SK-N-SH (cell line): Measurements from ENCODE around the gene RABGAP1L. TPM values are rescaled to one million over a fixed set of nuclear protein-coding genes. Genes with fewer than 3 reads are reported as not detected.

Experiments used
- CTCF ChIA-PET: fragments of 300-600, 350-600 bp; formaldehyde crosslinking; extraction: SDS; loops from one replicate; lab custom pipeline; 2021; lab: Yijun Ruan, JAX
- POLR2A ChIA-PET: fragments of 350-600 bp; sonication (Branson Sonifier 250); formaldehyde crosslinking; extraction: SDS; loops from one replicate; lab custom pipeline; 2020; ENCODE audit warnings: antibody characterized with exemption, inconsistent platforms; lab: Yijun Ruan, JAX
- DNase-seq: peaks from one replicate; pipeline ENCODE4 v3.0.0; 2012
- H2AFZ ChIP-seq: fragments of 200-600 bp; sonication (generic); 2 replicates; pipeline ENCODE4 v1.8.1; 2016; ENCODE audit warnings: antibody characterized with exemption, mild to moderate bottlenecking, low read depth
- H3F3A ChIP-seq: fragments of 200-600 bp; sonication (generic); replicated peaks from 2 replicates; pipeline ENCODE3; 2016; ENCODE audit warnings: antibody characterized with exemption, mild to moderate bottlenecking; ENCODE audit not compliant: insufficient read depth
- H3K27ac ChIP-seq, 2 experiments: fragments of 200-500 bp in 1 of 2; fragments of 200-600 bp in 1 of 2; sonication (Bioruptor generic) in 1 of 2; sonication (generic), shearing (Covaris generic) in 1 of 2; 2 replicates each; pipeline versions ENCODE4 v1.5.1 to v1.6.1; 2014 to 2016; ENCODE audit warnings: low read depth in 2 of 2, inconsistent platforms in 1 of 2, low read length in 1 of 2, mild to moderate bottlenecking in 1 of 2, mixed read lengths in 1 of 2
- H3K27me3 ChIP-seq: fragments of 200-600 bp; sonication (generic), shearing (Covaris generic); 2 replicates; pipeline ENCODE4 v1.6.1; 2016; ENCODE audit warnings: mixed run types; ENCODE audit not compliant: insufficient read depth
- H3K36me3 ChIP-seq, 2 experiments: fragments of 200-500 bp in 1 of 2; fragments of 200-600 bp in 1 of 2; sonication (Bioruptor generic) in 1 of 2; sonication (generic) in 1 of 2; replicated peaks in 1 of 2; 2 replicates each; pipeline versions ENCODE3 to v1.5.1; 2014 to 2016; ENCODE audit warnings: low read length in 1 of 2, mild to moderate bottlenecking in 1 of 2; ENCODE audit not compliant: insufficient read depth in 2 of 2, control insufficient read depth in 1 of 2
- H3K4me1 ChIP-seq, 2 experiments: fragments of 200-500 bp in 1 of 2; fragments of 200-600 bp in 1 of 2; sonication (Bioruptor generic) in 1 of 2; sonication (generic), shearing (Covaris generic) in 1 of 2; 2 replicates each; pipeline versions ENCODE4 v1.5.1 to v1.6.1; 2014 to 2016; ENCODE audit warnings: low read depth in 1 of 2, low read length in 1 of 2, mixed run types in 1 of 2; ENCODE audit not compliant: insufficient read depth in 2 of 2, control insufficient read depth in 1 of 2
- H3K4me2 ChIP-seq: fragments of 200-600 bp; sonication (generic), shearing (Covaris generic); 2 replicates; pipeline ENCODE4 v1.6.1; 2017; ENCODE audit warnings: mixed run types
- H3K4me3 ChIP-seq, 2 experiments: fragments of 200-500 bp in 1 of 2; fragments of 200-600 bp in 1 of 2; sonication (Bioruptor generic) in 1 of 2; sonication (generic), shearing (Covaris generic) in 1 of 2; 2 replicates each; pipeline versions ENCODE4 v1.5.1 to v1.8.1; 2014 to 2016; ENCODE audit warnings: low read depth in 2 of 2, inconsistent platforms in 1 of 2, low read length in 1 of 2, mild to moderate bottlenecking in 1 of 2, mixed read lengths in 1 of 2, moderate library complexity in 1 of 2
- H3K79me2 ChIP-seq: fragments of 200-600 bp; sonication (generic); 2 replicates; pipeline ENCODE4 v1.8.1; 2017; ENCODE audit warnings: mild to moderate bottlenecking; ENCODE audit not compliant: insufficient read depth
- H3K9ac ChIP-seq: fragments of 200-600 bp; sonication (generic); 2 replicates; pipeline ENCODE4 v1.6.1; 2017; ENCODE audit warnings: mixed run types
- H3K9me2 ChIP-seq: fragments of 200-600 bp; sonication (generic); 2 replicates; pipeline ENCODE4 v1.6.1; 2017; ENCODE audit warnings: mixed run types
- H3K9me3 ChIP-seq: fragments of 200-600 bp; sonication (generic); 2 replicates; pipeline ENCODE4 v1.6.1; 2017; ENCODE audit warnings: mixed run types, mild to moderate bottlenecking, moderate library complexity
- H4K20me1 ChIP-seq: fragments of 200-600 bp; sonication (generic); 2 replicates; pipeline ENCODE4 v1.6.1; 2017; ENCODE audit warnings: mild to moderate bottlenecking, mixed run types; ENCODE audit not compliant: insufficient read depth
- CTCF ChIP-seq: fragments of 200-600 bp; sonication (generic); IDR thresholded peaks from 2 replicates; pipeline ENCODE4 v1.6.1; 2017; ENCODE audit warnings: antibody characterized with exemption, mild to moderate bottlenecking, moderate library complexity
- ELF1 ChIP-seq: IDR thresholded peaks from 2 replicates; pipeline ENCODE4 v1.4.0; 2012
- EP300 ChIP-seq, 2 experiments: IDR thresholded peaks; 2 replicates each; pipeline versions ENCODE4 v1.4.0 to v1.6.1; 2012; ENCODE audit warnings: borderline replicate concordance in 1 of 2, low read depth in 1 of 2, low read length in 1 of 2
- EZH2phosphoT487 ChIP-seq: fragments of 200-600 bp; sonication (generic); IDR thresholded peaks from 2 replicates; pipeline ENCODE4 v1.6.1; 2017; ENCODE audit warnings: low read depth, mixed run types, mild to moderate bottlenecking, antibody characterized with exemption, moderate library complexity, borderline replicate concordance
- FOSL2 ChIP-seq: IDR thresholded peaks from 2 replicates; pipeline ENCODE4 v1.4.0; 2012; ENCODE audit warnings: low read depth, mild to moderate bottlenecking, moderate library complexity, borderline replicate concordance
- FOXJ3 ChIP-seq: sonication (generic); formaldehyde crosslinking; IDR thresholded peaks from 2 replicates; pipeline ENCODE4 v1.5.1; 2020; ENCODE audit warnings: mild to moderate bottlenecking, missing genetic modification reagents
- GATA2 ChIP-seq: sonication (generic); formaldehyde crosslinking; IDR thresholded peaks from 2 replicates; pipeline ENCODE4 v1.5.0; 2020; ENCODE audit warnings: mild to moderate bottlenecking, missing genetic modification reagents
- PBX3 ChIP-seq: IDR thresholded peaks from 2 replicates; pipeline ENCODE4; 2012
- POLR2AphosphoS5 ChIP-seq: IDR thresholded peaks from 2 replicates; pipeline ENCODE4 v1.6.1; 2012; ENCODE audit warnings: low read depth, low read length
- RAD21 ChIP-seq: IDR thresholded peaks from 2 replicates; pipeline ENCODE4 v1.6.1; 2012; ENCODE audit warnings: mild to moderate bottlenecking, low read length
- RCOR1 ChIP-seq: fragments of 150-350 bp; IDR thresholded peaks from 2 replicates; pipeline ENCODE4 v1.6.1; 2017; ENCODE audit warnings: antibody characterized with exemption, low read length
- RFX5 ChIP-seq: IDR thresholded peaks from 2 replicates; pipeline ENCODE4 v1.6.1; 2012; ENCODE audit warnings: mild to moderate bottlenecking, improper control_type of control experiment, low read length
- RXRA ChIP-seq: IDR thresholded peaks from 2 replicates; pipeline ENCODE4 v1.4.0; 2012; ENCODE audit warnings: low read depth, mild to moderate bottlenecking, borderline replicate concordance
- SIN3A ChIP-seq: IDR thresholded peaks from 2 replicates; pipeline ENCODE4 v1.6.1; 2012; ENCODE audit warnings: low read depth, mild to moderate bottlenecking, low read length, moderate library complexity, borderline replicate concordance
- TAF1 ChIP-seq: IDR thresholded peaks from 2 replicates; pipeline ENCODE4 v1.6.1; 2012; ENCODE audit warnings: low read depth, mild to moderate bottlenecking, low read length, moderate library complexity, borderline replicate concordance
- TCF12 ChIP-seq: IDR thresholded peaks from 2 replicates; pipeline ENCODE4 v1.4.0; 2012
- TEAD4 ChIP-seq: IDR thresholded peaks from 2 replicates; pipeline ENCODE4 v1.4.0; 2012; ENCODE audit warnings: mild to moderate bottlenecking, borderline replicate concordance; ENCODE audit not compliant: insufficient read depth
- USF1 ChIP-seq: IDR thresholded peaks from 2 replicates; pipeline ENCODE4 v1.4.0; 2012; ENCODE audit warnings: low read depth, borderline replicate concordance
- USF2 ChIP-seq: fragments of 150-350 bp; IDR thresholded peaks from 2 replicates; pipeline ENCODE4 v1.6.1; 2017; ENCODE audit warnings: antibody characterized with exemption, low read length, low read depth, borderline replicate concordance
- WGBS: methylation state at CpG from one replicate; pipeline ENCODE4 v1.1.6; 2017; ENCODE audit warnings: low lambda C conversion rate; 5-methylcytosine and 5-hydroxymethylcytosine counted together
- polyA plus RNA-seq, 3 experiments: library from polyadenylated mRNA; depleted of rRNA; stranded (reverse); fragments of >200 nt; gene quantifications; 2 replicates each; pipeline ENCODE4 v1.2.3, GENCODE V29; 2012

The RABGAP1L gene
- polyA plus RNA-seq, 1 of the 3 experiments (the other 2 are of a cell fraction) = 7.2 TPM

- ChIA-PET CTCF (interaction anchor here (3.4 to 7.3 kb wide), 2 partner anchors 93 to 117 kb away, joined by 23 to 158 read pairs; no protein-coding TSS in a partner anchor), POLR2A (no interaction called here)
- no peaks in the 10 kb centered on the region for H3K36me3 ChIP-seq
- H3K27me3 ChIP-seq = no peaks in the 10 kb centered on the region
- no peak overlapping the region for H3K4me3 ChIP-seq
- no peak overlapping the region for H3K9ac ChIP-seq
- H3K79me2 ChIP-seq = no peaks in the 10 kb centered on the region
- no peak overlapping the region for H3K4me2 ChIP-seq
- DNase-seq = no peak
- H4K20me1 ChIP-seq = no peaks in the 10 kb centered on the region
- no peak overlapping the region for H2AFZ ChIP-seq
- H3K27ac ChIP-seq = no peak overlapping the region
- no peak for TF ChIP-seq FOXJ3 (CRISPR knock-in tag)
- TF ChIP-seq POLR2AphosphoS5 = no peak
- no peak for TF ChIP-seq TCF12
- no peak for TF ChIP-seq CTCF
- TF ChIP-seq TAF1 = no peak
- no peak for TF ChIP-seq PBX3
- no peak for TF ChIP-seq USF2
- TF ChIP-seq SIN3A = no peak
- no peak for TF ChIP-seq ELF1
- no peak for TF ChIP-seq GATA2 (CRISPR knock-in tag)
- TF ChIP-seq RAD21 = no peak
- no peak for TF ChIP-seq TEAD4
- no peak for TF ChIP-seq EZH2phosphoT487
- TF ChIP-seq RCOR1 = no peak
- no peak for TF ChIP-seq USF1
- TF ChIP-seq EP300 (IDR thresholded peaks at IDR 0.05; ENCODE audit: borderline replicate concordance in 1 of 2, low read depth in 1 of 2, low read length in 1 of 2) = no peak
- TF ChIP-seq FOSL2 = no peak
- no peak for TF ChIP-seq RFX5
- TF ChIP-seq RXRA = no peak
- H3K4me1 ChIP-seq = no peaks in the 10 kb centered on the region; a peak in 1 of 4 replicates
- no peaks in the 10 kb centered on the region for H3K9me2 ChIP-seq
- H3F3A ChIP-seq = peaks cover 1% of the 10 kb centered on the region
- WGBS = 58% methylated on average over 2 of the region's 4 CpGs
- no peaks in the 10 kb centered on the region for H3K9me3 ChIP-seq
These were observed 874.6 kb downstream of the RABGAP1L start for GRCh38 chr1:175033953-175034352.
